ENCODE measurements around the gene RBMS2. TPM values are rescaled to one million over a fixed set of nuclear protein-coding genes. Genes with fewer than 3 reads are reported as not detected.

The RBMS2 gene
- polyA plus RNA-seq, 1 donor (not counting 4 experiments of a cell fraction or from before 2014, with no cell fraction given), result 64.5 TPM

DNA sequence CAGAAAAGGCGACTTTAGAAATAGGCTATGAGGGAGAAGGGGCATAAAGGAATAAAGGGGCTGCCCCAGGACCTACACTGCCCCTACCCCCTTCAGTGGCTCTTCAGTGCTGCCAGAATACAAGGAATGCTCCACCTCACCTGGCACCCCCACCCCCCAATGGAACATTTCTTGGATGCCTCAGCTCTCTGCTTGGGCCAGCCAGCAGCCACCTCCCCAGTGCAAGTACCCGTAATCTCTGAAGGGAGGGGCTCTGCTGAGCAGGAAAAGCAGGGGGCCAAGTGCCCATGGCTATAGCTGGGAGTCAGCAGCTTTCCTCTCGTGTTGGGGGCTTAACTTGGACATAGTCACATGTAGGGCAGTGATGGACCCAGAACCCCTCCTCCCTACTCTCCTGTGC, 75.2 kb downstream of the RBMS2 start:
- no peak for DNase-seq (ENCODE audit: low read depth, low spot score)
- Histone ChIP-seq H3K36me3 (ENCODE audit: control insufficient read depth in 2 of 2, extremely low read depth in 1 of 2, insufficient read depth in 2 of 2, low read length in 2 of 2) (peaks cover 38 to 52% of the 10 kb centered on the region in 2 experiments), H3K27ac (ENCODE audit: control insufficient read depth, insufficient read depth, low read length) (no peak overlapping the region), H2AFZ (ENCODE audit: control insufficient read depth, low read length) (no peak overlapping the region), H3K79me2 (ENCODE audit: control insufficient read depth, insufficient read depth, low read length) (no peaks in the 10 kb centered on the region), H3K27me3 (ENCODE audit: control insufficient read depth, extremely low read depth, insufficient read depth, low read length) (no peaks in the 10 kb centered on the region), H3K4me3 (ENCODE audit: control insufficient read depth in 2 of 3, extremely low read depth in 1 of 3, insufficient read depth in 2 of 3, low read depth in 1 of 3, low read length in 3 of 3) (no peak overlapping the region), H4K20me1 (ENCODE audit: control insufficient read depth, extremely low read depth, insufficient read depth, low read length) (no peaks in the 10 kb centered on the region), H3K9me1 (ENCODE audit: control insufficient read depth, extremely low read depth, insufficient read depth, low read length) (no peaks in the 10 kb centered on the region), H3K9ac (ENCODE audit: control insufficient read depth, extremely low read depth, insufficient read depth, low read length) (no peak overlapping the region), H3K9me3 (ENCODE audit: control insufficient read depth, low read depth, low read length) (no peaks in the 10 kb centered on the region), H3K4me2 (ENCODE audit: control insufficient read depth, extremely low read depth, insufficient read depth, low read depth, low read length) (no peak overlapping the region), H3K4me1 (ENCODE audit: control insufficient read depth, extremely low read depth, insufficient read depth, low read length) (peaks cover 8% of the 10 kb centered on the region)
- FAIRE-seq, result no peak
- dilution Hi-C loops (cut with MboI; ENCODE audit: extremely low pct_ligation_motif_present, low sequenced_read_pairs), result no loop called here
- TF ChIP-seq, protein P1, sequence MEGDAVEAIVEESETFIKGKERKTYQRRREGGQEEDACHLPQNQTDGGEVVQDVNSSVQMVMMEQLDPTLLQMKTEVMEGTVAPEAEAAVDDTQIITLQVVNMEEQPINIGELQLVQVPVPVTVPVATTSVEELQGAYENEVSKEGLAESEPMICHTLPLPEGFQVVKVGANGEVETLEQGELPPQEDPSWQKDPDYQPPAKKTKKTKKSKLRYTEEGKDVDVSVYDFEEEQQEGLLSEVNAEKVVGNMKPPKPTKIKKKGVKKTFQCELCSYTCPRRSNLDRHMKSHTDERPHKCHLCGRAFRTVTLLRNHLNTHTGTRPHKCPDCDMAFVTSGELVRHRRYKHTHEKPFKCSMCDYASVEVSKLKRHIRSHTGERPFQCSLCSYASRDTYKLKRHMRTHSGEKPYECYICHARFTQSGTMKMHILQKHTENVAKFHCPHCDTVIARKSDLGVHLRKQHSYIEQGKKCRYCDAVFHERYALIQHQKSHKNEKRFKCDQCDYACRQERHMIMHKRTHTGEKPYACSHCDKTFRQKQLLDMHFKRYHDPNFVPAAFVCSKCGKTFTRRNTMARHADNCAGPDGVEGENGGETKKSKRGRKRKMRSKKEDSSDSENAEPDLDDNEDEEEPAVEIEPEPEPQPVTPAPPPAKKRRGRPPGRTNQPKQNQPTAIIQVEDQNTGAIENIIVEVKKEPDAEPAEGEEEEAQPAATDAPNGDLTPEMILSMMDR (optimal IDR thresholded peaks at IDR 0.05 in 1 of 3, IDR thresholded peaks at IDR 0.05 in 1 of 3, conservative IDR thresholded peaks at IDR 0.05 in 1 of 3; ENCODE audit: extremely low read depth in 1 of 3, insufficient read depth in 2 of 3, low read length in 3 of 3), result no peak
- no peak for TF ChIP-seq EZH2 (IDR thresholded peaks at IDR 0.05; ENCODE audit: low read length)

DNA sequence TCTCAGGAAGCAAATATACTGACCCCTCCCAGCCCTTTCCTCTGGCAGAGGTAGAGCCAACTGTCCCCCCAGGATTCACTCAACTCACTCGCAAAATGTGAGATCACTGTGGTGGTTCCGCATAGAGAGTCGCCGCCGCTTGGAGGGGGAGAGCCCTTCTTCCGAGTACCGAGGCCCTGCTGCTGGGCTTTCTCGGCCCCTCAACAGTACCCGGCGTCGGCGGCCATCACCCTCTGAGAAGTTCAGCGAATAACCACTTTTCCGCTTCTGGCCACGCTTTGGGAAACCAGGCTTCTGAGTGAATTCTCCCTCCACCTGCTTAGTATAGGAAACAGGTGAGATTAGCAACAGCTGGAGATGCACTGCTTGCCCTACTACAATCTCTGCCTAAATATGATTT, 77.4 kb downstream of the RBMS2 start:
- Histone ChIP-seq H3K4me3 (ENCODE audit: control insufficient read depth in 2 of 3, extremely low read depth in 1 of 3, insufficient read depth in 2 of 3, low read depth in 1 of 3, low read length in 3 of 3) (no peak overlapping the region), H3K4me1 (ENCODE audit: control insufficient read depth, extremely low read depth, insufficient read depth, low read length) (peaks cover 5% of the 10 kb centered on the region), H3K9ac (ENCODE audit: control insufficient read depth, extremely low read depth, insufficient read depth, low read length) (no peak overlapping the region), H3K4me2 (ENCODE audit: control insufficient read depth, extremely low read depth, insufficient read depth, low read depth, low read length) (no peak overlapping the region), H2AFZ (ENCODE audit: control insufficient read depth, low read length) (no peak overlapping the region), H4K20me1 (ENCODE audit: control insufficient read depth, extremely low read depth, insufficient read depth, low read length) (no peaks in the 10 kb centered on the region), H3K27ac (ENCODE audit: control insufficient read depth, insufficient read depth, low read length) (no peak overlapping the region), H3K79me2 (ENCODE audit: control insufficient read depth, insufficient read depth, low read length) (no peaks in the 10 kb centered on the region), H3K9me1 (ENCODE audit: control insufficient read depth, extremely low read depth, insufficient read depth, low read length) (no peaks in the 10 kb centered on the region), H3K27me3 (ENCODE audit: control insufficient read depth, extremely low read depth, insufficient read depth, low read length) (no peaks in the 10 kb centered on the region), H3K9me3 (ENCODE audit: control insufficient read depth, low read depth, low read length) (no peaks in the 10 kb centered on the region), H3K36me3 (ENCODE audit: control insufficient read depth in 2 of 2, extremely low read depth in 1 of 2, insufficient read depth in 2 of 2, low read length in 2 of 2) (peaks cover 47 to 53% of the 10 kb centered on the region in 2 experiments)
- FAIRE-seq (no peak), DNase-seq (ENCODE audit: low read depth, low spot score) (no peak)
- TF ChIP-seq, protein P1 (optimal IDR thresholded peaks at IDR 0.05 in 1 of 3, IDR thresholded peaks at IDR 0.05 in 1 of 3, conservative IDR thresholded peaks at IDR 0.05 in 1 of 3; ENCODE audit: extremely low read depth in 1 of 3, insufficient read depth in 2 of 3, low read length in 3 of 3), result no peak
- no peak for TF ChIP-seq EZH2 (IDR thresholded peaks at IDR 0.05; ENCODE audit: low read length)
- dilution Hi-C loops (cut with MboI; ENCODE audit: extremely low pct_ligation_motif_present, low sequenced_read_pairs), result no loop called here
